Measurements from ENCODE around the gene TMC5.

The TMC5 gene

DNA sequence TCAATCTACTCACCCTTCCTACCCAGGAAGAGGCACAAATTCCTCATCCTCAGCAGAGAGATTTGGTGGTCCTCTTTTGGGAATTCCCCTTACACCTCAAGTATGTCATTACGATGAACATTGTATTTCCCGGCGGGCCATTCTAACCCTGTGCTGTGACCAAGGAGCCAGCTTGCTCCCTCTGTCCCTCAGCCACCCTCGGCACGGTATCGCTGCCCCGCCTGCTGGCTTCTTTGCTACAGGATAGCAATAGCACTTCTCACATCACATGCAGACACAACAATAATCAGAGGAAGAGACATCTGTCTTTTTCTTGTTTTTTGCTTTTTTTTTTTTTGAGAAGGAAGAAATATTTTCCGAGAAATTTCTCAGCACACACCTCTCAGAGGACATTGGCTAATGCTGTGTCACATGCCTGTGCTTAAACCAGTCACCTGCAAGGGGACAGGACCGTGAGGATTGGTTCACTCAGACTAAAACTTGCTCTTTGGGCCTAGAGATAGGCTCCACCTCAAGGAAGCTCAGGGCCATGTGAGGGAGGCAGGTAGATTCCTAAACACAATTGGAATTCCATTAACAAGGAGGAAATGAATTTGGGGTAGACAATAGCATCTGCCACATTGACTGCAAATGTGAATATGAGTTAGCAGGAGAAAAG, 41.2 kb downstream of the TMC5 start:
- DNase-seq, result no peak

GRCh38 chr16:19460397-19460796, 42.7 kb downstream of the TMC5 start:
- DNase-seq, result no peak

DNA sequence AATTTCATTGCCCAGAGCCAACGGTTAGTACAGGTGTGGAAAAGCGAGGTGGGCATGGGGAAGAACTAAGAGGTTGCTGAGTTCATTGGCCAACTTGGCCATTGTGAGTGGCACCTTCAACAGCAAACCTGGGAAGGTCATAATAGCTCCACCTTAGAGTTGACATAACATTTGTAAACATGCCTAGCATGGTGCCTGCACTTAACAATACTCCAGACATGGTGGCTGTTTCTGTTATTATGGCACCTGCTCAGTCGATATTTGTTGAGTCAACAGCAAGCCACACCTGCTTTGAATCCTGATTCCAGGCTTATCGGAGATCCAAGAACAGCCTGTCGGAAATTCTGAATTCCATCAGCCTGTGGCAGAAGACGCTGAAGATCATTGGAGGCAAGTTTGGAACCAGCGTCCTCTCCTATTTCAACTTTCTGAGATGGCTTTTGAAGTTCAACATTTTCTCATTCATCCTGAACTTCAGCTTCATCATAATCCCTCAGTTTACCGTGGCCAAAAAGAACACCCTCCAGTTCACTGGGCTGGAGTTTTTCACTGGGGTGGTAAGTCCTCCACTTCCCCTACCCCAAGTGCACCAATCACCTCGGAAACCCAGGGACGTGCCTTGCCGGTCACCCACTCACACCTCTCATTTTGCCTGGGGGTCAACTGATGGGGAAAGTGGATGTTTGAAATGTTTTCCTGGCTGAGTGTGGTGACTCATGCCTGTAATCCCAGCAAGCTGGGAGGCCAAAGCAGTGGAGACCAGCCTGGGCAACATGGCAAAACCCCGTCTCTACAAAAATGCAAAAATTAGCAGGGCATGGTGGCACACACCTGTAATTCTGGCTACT, 46.0 kb downstream of the TMC5 start:
- DNase-seq, result no peak

GRCh38 chr16:19468300-19468699, 50.6 kb downstream of the TMC5 start:
- DNase-seq, result no peak

GRCh38 chr16:19472482-19472881, 54.8 kb downstream of the TMC5 start:
- no peak for DNase-seq

DNA sequence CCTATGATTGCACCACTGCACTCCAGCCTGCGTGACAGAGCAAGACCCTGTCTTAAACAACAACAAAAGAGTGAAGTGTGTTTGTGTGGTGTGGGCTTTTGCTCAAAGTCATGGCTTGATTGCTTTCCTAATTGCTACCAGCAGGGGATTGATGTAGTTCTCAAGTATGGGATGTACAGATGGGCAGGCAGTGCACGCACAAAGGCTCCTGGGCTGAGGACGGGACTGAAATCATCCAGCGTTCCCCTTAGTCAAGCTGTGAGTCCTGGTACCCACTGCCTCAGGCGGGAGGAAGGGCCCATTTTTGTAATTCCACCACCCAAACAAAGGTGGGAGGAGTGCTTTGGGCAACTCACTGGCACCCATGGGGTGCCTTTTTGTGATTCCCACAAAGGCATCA, 56.9 kb downstream of the TMC5 start:
- DNase-seq, result no peak

GRCh38 chr16:19478505-19478904, 60.8 kb downstream of the TMC5 start:
- DNase-seq, result no peak

DNA sequence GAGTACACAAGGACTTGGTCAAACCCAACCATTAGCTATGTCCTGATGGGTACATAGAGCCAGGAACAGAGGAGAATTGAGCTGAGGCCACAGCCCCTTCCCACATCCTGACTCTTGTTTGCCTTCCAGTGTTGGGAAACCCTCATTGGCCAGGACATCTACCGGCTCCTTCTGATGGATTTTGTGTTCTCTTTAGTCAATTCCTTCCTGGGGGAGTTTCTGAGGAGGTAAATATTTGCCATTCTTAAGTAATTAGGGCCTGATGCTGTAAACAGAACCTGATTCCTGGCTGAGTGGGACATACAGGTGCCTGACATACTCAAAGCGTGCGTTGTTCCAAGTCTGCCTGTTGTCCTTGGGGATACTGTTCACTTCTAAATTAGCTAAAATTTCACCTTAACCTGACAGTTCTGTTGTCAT, 61.6 kb downstream of the TMC5 start:
- no peak for DNase-seq

GRCh38 chr16:19481296-19481695, 63.6 kb downstream of the TMC5 start:
- no peak for DNase-seq

- DNase-seq, result no peak
These were observed 64.1 kb downstream of the TMC5 start for GRCh38 chr16:19481769-19482168.

DNA sequence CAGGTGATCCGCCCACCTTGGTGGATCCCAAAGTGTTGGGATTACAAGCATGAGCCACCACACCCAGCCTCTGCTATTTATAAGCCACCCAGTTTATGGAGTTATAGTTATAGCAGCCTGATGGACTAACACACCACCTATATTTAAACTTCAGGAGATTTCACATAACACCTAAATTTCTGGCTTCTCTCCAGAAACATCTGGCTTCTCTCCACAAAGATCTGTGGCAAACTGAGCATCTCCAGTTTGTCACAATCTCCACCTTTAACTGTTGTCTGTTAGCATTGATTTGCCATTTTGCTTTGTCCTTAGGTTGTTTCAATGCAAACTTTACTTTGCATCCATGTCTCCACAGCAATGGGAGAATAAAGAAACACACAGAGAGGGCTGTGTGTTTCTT, 64.6 kb downstream of the TMC5 start:
- DNase-seq, result no peak

GRCh38 chr16:19484096-19484495, 66.4 kb downstream of the TMC5 start:
- no peak for DNase-seq

- no peak for DNase-seq
These were observed 67.9 kb downstream of the TMC5 start for GRCh38 chr16:19485611-19486010.

GRCh38 chr16:19486051-19486450, 68.4 kb downstream of the TMC5 start:
- no peak for DNase-seq

DNA sequence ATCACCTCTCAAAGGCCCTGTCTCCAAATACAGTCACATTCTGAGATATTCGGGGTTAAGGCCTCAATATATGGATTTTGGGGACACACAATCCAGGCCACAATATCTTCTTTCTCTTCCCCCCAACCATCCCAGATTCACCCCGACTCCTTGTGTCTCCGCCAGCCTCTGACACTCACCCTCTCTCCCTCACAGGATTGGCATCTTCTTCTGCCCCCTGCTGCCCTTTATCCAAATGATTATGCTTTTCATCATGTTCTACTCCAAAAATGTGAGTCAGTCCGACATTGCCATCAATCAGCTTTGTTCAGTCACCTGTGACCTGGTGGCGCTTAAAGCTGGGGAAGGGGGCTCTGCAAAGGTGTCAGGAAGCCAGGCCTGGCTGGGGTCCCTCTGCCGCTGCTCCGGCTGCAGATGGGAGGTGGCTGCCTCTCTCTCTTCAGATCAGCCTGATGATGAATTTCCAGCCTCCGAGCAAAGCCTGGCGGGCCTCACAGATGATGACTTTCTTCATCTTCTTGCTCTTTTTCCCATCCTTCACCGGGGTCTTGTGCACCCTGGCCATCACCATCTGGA, 69.2 kb downstream of the TMC5 start:
- DNase-seq, result no peak

- DNase-seq, result no peak
These were observed 70.5 kb downstream of the TMC5 start for GRCh38 chr16:19488213-19488640.

GRCh38 chr16:19490619-19491018, 72.9 kb downstream of the TMC5 start:
- DNase-seq, result no peak

DNA sequence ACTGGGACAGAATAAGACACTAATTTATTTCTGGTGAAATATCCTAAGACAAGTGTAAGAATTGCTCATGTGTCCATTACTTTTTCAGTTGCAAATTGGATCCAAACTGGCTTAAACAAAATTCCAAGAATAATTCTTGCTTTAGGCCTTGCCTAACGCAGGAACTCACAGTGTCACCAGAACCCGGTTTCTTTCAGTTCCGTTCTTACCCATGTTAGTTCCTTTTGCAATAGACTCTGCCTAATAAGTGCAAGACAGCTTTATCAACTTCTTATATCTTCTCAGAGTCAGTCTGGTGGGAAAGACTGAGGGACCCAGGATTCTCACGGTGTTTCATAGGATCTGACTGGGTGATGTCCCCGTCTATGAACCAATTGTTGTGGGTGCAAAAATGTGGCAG, 79.5 kb downstream of the TMC5 start:
- peak in 1 of 51 donors; percentile 2 for DNase-seq

DNA sequence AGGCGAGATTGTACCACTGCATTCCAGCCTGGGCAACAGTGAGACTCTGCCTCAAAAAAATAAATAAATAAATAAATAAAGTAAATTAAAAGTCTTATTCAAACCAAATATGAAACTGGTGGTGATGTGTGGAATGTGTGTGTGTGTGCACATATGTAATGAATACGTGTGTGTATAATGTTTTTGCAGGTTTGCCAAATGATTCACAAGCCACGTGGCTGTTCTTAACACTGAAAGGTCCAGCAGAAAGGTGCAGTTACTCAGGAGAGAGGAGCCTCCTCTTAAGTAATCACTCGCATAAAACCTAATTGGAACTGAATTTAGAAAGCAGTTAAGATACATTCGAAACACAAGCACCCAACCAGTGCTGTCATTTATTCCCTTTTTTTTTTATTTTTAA, 81.3 kb downstream of the TMC5 start:
- DNase-seq, result no peak

GRCh38 chr16:19499481-19499880, 81.8 kb downstream of the TMC5 start:
- no peak for DNase-seq

DNA sequence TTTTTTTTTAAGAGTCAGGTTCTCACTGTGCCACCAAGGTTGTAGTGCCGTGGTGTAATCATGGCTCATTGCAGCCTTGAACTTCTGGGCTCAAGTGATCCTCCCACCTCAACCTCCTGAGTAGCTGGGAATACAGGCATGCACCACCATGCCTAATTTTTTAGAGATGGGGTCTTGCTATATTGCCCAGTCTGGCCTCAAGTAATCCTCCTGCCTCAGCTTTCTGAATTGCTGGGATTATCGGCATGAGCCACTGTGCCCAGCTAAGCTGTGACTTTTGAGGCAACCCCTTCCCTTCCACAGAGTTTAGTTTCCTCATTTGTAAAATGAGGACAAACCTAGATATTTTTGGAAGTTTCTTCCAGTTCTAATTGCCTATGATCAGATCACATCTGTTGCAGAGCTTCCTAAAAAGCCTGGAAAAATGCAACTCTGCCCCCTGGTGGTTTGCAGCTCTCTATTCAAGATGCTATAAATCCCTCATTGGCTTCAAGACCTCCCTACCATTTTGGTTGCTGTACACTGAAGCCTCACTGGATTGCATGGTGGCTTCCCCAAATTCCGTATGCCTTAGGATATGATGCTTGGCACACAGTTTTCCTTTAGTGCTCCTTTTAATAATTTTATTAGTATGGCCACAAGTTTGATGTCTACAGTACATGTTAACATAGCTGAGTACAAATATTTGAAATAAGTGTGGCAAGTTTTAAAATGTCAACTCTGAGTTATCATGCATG, 84.9 kb downstream of the TMC5 start:
- peak in 42 of 51 donors; percentile 3 to 85 (median 44) for DNase-seq

GRCh38 chr16:19503461-19504075, 85.9 kb downstream of the TMC5 start:
- no peak for DNase-seq
